Endothelial cell of umbilical vein (primary cell): Measurements from ENCODE around the gene P2RY2. TPM values are rescaled to one million over a fixed set of nuclear protein-coding genes. Genes with fewer than 3 reads are reported as not detected.

ENCODE experiments used
- BruUV-seq: library from RNA; stranded (reverse); fragments of 400-500 nt; replicated peaks from 2 replicates; lab custom pipeline; 2021; lab: Mats Ljungman, UMichigan
- CTCF ChIA-PET: fragments of 300-600, 350-600 bp; sonication (Branson Sonifier 250); formaldehyde crosslinking; loops from one replicate; lab custom pipeline; 2021; ENCODE audit warnings: antibody characterized with exemption, inconsistent platforms; lab: Charles Lee
- POLR2A ChIA-PET: fragments of 300-600, 350-600 bp; sonication (Branson Sonifier 250); formaldehyde crosslinking; loops from one replicate; lab custom pipeline; 2021; ENCODE audit warnings: antibody characterized with exemption, inconsistent platforms; lab: Charles Lee
- DNase-seq: peaks from one replicate; pipeline ENCODE4 v3.0.0-alpha.2; 2011; ENCODE audit warnings: low read depth, low spot score
- FAIRE-seq: peaks from 2 replicates; lab custom pipeline; 2011; peaks lifted over from hg19 to GRCh38; lab: Jason Lieb, UNC
- H2AFZ ChIP-seq: 2 replicates; pipeline ENCODE4 v1.6.0; 2012; ENCODE audit warnings: low read depth, low read length, control low read depth, inconsistent platforms
- H3K27ac ChIP-seq: 2 replicates; pipeline ENCODE4 v1.5.1; 2011; ENCODE audit warnings: low read depth, mild to moderate bottlenecking, control low read depth, low read length, moderate library complexity; ENCODE audit not compliant: insufficient read depth
- H3K27me3 ChIP-seq, 2 experiments: 2 replicates each; pipeline versions ENCODE4 v1.6.0 to v1.6.1; 2011; ENCODE audit warnings: low read length in 2 of 2, mixed read lengths in 1 of 2; ENCODE audit not compliant: control insufficient read depth in 2 of 2, insufficient read depth in 2 of 2
- H3K36me3 ChIP-seq, 2 experiments: 2 replicates in 1 of 2; 3 replicates in 1 of 2; pipeline ENCODE4 v1.5.1; 2011; ENCODE audit warnings: low read length in 2 of 2, mild to moderate bottlenecking in 1 of 2, moderate library complexity in 1 of 2; ENCODE audit not compliant: control insufficient read depth in 2 of 2, insufficient read depth in 2 of 2; ENCODE audit errors: extremely low read depth in 1 of 2
- H3K4me1 ChIP-seq: 3 replicates; pipeline ENCODE4 v1.5.1; 2011; ENCODE audit warnings: mild to moderate bottlenecking, low read length; ENCODE audit not compliant: control insufficient read depth, insufficient read depth; ENCODE audit errors: extremely low read depth
- H3K4me2 ChIP-seq: 2 replicates; pipeline ENCODE4 v1.6.1; 2011; ENCODE audit warnings: low read length, control low read depth, mixed read lengths; ENCODE audit not compliant: insufficient read depth
- H3K4me3 ChIP-seq, 3 experiments: fragments of 200-600 bp in 1 of 3; sonication (generic), shearing (Covaris generic) in 1 of 3; replicated peaks in 1 of 3; 2 replicates each; pipeline ENCODE4 v1.5.1; 2011 to 2016; ENCODE audit warnings: control low read depth in 3 of 3, low read length in 3 of 3, mild to moderate bottlenecking in 2 of 3, inconsistent platforms in 1 of 3, low read depth in 1 of 3, moderate library complexity in 1 of 3; ENCODE audit not compliant: insufficient read depth in 1 of 3
- H3K79me2 ChIP-seq: 2 replicates; pipeline ENCODE4 v1.6.0; 2012; ENCODE audit warnings: low read length, inconsistent platforms; ENCODE audit not compliant: control insufficient read depth, insufficient read depth
- H3K9ac ChIP-seq: replicated peaks from 2 replicates; pipeline ENCODE3; 2011; ENCODE audit warnings: low read length, control low read depth; ENCODE audit not compliant: insufficient read depth; ENCODE audit errors: extremely low read depth
- H3K9me1 ChIP-seq: replicated peaks from 3 replicates; pipeline ENCODE4 v1.6.0; 2011; ENCODE audit warnings: mild to moderate bottlenecking, low read length; ENCODE audit not compliant: control insufficient read depth, insufficient read depth; ENCODE audit errors: extremely low read depth
- H3K9me3 ChIP-seq: replicated peaks from 2 replicates; pipeline ENCODE4 v1.5.1; 2012; ENCODE audit warnings: low read length, inconsistent platforms; ENCODE audit not compliant: control insufficient read depth, insufficient read depth
- H4K20me1 ChIP-seq: replicated peaks from 2 replicates; pipeline ENCODE3; 2011; ENCODE audit warnings: mild to moderate bottlenecking, low read length; ENCODE audit not compliant: control insufficient read depth, insufficient read depth; ENCODE audit errors: extremely low read depth
- EZH2 ChIP-seq: IDR thresholded peaks from 2 replicates; pipeline ENCODE4 v1.6.1; 2012; ENCODE audit warnings: borderline replicate concordance, low read depth, mild to moderate bottlenecking, moderate library complexity, low read length, inconsistent platforms; ENCODE audit not compliant: severe bottlenecking
- FOS ChIP-seq: IDR thresholded peaks from 2 replicates; pipeline ENCODE4 v1.6.1; 2011; ENCODE audit warnings: mild to moderate bottlenecking, low read length, moderate library complexity, borderline replicate concordance; ENCODE audit not compliant: insufficient read depth
- GATA2 ChIP-seq: IDR thresholded peaks from 2 replicates; pipeline ENCODE4 v1.7.0; 2011; ENCODE audit warnings: low read depth, mild to moderate bottlenecking, moderate library complexity, mixed read lengths, low read length; ENCODE audit not compliant: insufficient read length, insufficient read depth
- JUN ChIP-seq: IDR thresholded peaks from 2 replicates; pipeline ENCODE4 v1.6.1; 2011; ENCODE audit warnings: borderline replicate concordance, low read depth; ENCODE audit not compliant: insufficient read length, insufficient read depth
- MAX ChIP-seq: IDR thresholded peaks from 2 replicates; pipeline ENCODE4 v1.6.1; 2011; ENCODE audit not compliant: insufficient read depth, insufficient read length
- MYC ChIP-seq: IDR thresholded peaks from one replicate; pipeline ENCODE4 v1.6.1; 2011; ENCODE audit warnings: mild to moderate bottlenecking, low read depth, low read length
- POLR2A ChIP-seq: IDR thresholded peaks from 2 replicates; pipeline ENCODE4 v1.6.1; 2012; ENCODE audit warnings: low read depth, mild to moderate bottlenecking, control low read depth, low read length
- POLR2AphosphoS5 ChIP-seq: IDR thresholded peaks from 2 replicates; pipeline ENCODE4 v1.6.1; 2012; ENCODE audit warnings: low read depth, mild to moderate bottlenecking, control low read depth, low read length, moderate library complexity; ENCODE audit not compliant: insufficient read depth
- dilution Hi-C: fragments of 300-500 bp; cut with MboI; formaldehyde crosslinking; loops from one replicate; pipeline ENCODE4 v1.15.0; 2019; ENCODE audit warnings: low sequenced_read_pairs; ENCODE audit not compliant: extremely low pct_ligation_motif_present
- intact Hi-C: fragments of 100-400 bp; cut with micrococcal nuclease; formaldehyde crosslinking; loops from one replicate; pipeline ENCODE4 v1.10.0; 2022
- polyA plus RNA-seq, 4 experiments: library from polyadenylated mRNA; depleted of rRNA in 3 of 4; stranded (reverse) in 3 of 4; unstranded in 1 of 4; fragments of >200 nt; gene quantifications; 2 replicates each; pipeline versions ENCODE4 v1.2.1 to v1.2.3, GENCODE V29; 2011 to 2012; ENCODE audit warnings: missing spikeins in 1 of 4
- total RNA-seq: library from RNA; stranded (reverse); gene quantifications from 2 replicates; pipeline ENCODE4 v1.2.3, GENCODE V29; 2021
- TF ChIP-seq, protein P1 (sequence below), 2 donors: IDR thresholded peaks; 1 replicate in 1 of 2; 2 replicates in 1 of 2; pipeline ENCODE4 v1.5.1; 2011; ENCODE audit warnings: low read length in 2 of 2, mild to moderate bottlenecking in 2 of 2, moderate library complexity in 2 of 2, control low read depth in 1 of 2, inconsistent platforms in 1 of 2, low read depth in 1 of 2; ENCODE audit not compliant: insufficient read depth in 1 of 2; ENCODE audit errors: extremely low read depth in 1 of 2

Gene P2RY2
- total and polyA plus RNA-seq, 2 donors (not counting 3 experiments of a cell fraction or from before 2014, with no cell fraction given), result 4.8 to 5.6 TPM

- ChIA-PET CTCF (interaction anchor here (3.1 kb wide), 1 partner anchor 12 kb away, joined by 26 read pairs; no protein-coding TSS in a partner anchor), POLR2A (no interaction called here)
- intact Hi-C loops, result no loop called here
Measured at GRCh38 chr11:73223998-73224730, 6.1 kb downstream of the P2RY2 start.

More at GRCh38 chr11:73223998-73224730, 6.1 kb downstream of the P2RY2 start:
- Histone ChIP-seq H3K9ac (no peak overlapping the region), H3K36me3 (no peaks in the 10 kb centered on the region), H2AFZ (no peak overlapping the region), H3K27ac (no peak overlapping the region), H3K9me3 (no peaks in the 10 kb centered on the region), H3K4me1 (no peaks in the 10 kb centered on the region), H4K20me1 (no peaks in the 10 kb centered on the region), H3K27me3 (no peaks in the 10 kb centered on the region), H3K4me2 (no peak overlapping the region), H3K4me3 (no peak overlapping the region), H3K79me2 (no peaks in the 10 kb centered on the region), H3K9me1 (no peaks in the 10 kb centered on the region)
- dilution Hi-C loops, result no loop called here
- no TSS peak for BruUV-seq
- TF ChIP-seq JUN (no peak), EZH2 (no peak), MAX (no peak), GATA2 (no peak), POLR2AphosphoS5 (no peak), MYC (no peak), FOS (no peak), POLR2A (no peak)
- TF ChIP-seq, protein P1, sequence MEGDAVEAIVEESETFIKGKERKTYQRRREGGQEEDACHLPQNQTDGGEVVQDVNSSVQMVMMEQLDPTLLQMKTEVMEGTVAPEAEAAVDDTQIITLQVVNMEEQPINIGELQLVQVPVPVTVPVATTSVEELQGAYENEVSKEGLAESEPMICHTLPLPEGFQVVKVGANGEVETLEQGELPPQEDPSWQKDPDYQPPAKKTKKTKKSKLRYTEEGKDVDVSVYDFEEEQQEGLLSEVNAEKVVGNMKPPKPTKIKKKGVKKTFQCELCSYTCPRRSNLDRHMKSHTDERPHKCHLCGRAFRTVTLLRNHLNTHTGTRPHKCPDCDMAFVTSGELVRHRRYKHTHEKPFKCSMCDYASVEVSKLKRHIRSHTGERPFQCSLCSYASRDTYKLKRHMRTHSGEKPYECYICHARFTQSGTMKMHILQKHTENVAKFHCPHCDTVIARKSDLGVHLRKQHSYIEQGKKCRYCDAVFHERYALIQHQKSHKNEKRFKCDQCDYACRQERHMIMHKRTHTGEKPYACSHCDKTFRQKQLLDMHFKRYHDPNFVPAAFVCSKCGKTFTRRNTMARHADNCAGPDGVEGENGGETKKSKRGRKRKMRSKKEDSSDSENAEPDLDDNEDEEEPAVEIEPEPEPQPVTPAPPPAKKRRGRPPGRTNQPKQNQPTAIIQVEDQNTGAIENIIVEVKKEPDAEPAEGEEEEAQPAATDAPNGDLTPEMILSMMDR (IDR thresholded peaks at IDR 0.05; ENCODE audit: extremely low read depth in 1 of 2, insufficient read depth in 1 of 2, low read depth in 1 of 2, low read length in 2 of 2), result no peak
- DNase-seq (no peak), FAIRE-seq (no peak)
